HG03159 (cell line): Measurements from ENCODE around the gene PRICKLE2.

ENCODE experiments used
- ATAC-seq: cut with Tn5 transposase; IDR thresholded peaks from one replicate; pipeline ENCODE4 v1.9.1; 2021; ENCODE audit warnings: mild to moderate bottlenecking, moderate library complexity; ENCODE audit not compliant: unreplicated experiment

The PRICKLE2 gene

DNA sequence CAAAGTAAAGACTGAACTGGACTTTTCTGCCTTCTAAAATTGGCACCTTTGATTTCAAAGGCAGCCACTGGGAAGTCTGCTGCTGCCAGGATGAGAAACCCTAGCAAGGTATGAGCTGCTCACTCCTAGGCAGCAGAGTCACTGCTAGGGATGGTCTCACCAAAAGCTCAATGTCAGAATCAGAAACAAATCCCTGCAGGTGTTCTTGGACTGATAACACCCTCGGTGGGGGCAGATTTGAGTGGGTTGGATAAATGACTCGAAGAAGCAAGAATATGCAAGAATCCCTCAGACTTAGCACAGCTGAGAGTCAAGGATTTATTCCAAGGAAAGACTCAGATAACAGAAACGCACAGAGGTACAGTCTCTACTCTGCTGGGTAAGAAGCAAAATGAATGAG is 90.4 kb downstream of the PRICKLE2 start:
- ATAC-seq = no peak

- ATAC-seq = no peak
These were observed 91.3 kb downstream of the PRICKLE2 start for GRCh38 chr3:64133987-64134386.

- ATAC-seq = no peak
These were observed 92.0 kb downstream of the PRICKLE2 start for GRCh38 chr3:64133272-64133671.

- ATAC-seq = no peak
These were observed 93.4 kb downstream of the PRICKLE2 start for GRCh38 chr3:64131725-64132469.

GRCh38 chr3:64130436-64130835 is 94.8 kb downstream of the PRICKLE2 start:
- no peak for ATAC-seq

DNA sequence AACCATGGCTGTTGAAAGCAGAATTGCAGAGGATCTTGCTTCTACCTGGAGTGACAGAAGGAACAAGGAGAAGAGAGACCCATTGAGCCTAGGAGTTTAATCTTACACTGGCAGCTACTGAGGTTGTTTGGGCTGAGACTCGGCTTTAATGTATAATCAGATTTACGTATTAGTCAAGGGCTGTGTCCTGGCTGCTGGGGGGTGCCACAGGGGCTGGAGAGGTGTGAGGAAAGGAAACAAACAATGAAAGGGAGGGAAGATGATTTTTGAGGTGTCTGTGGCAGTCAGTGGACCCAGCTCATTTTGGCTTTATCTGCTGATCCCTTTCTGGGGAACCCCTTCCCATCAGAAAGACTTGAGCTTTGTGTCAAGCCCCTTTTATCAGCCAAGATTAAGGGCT is 95.7 kb downstream of the PRICKLE2 start:
- no peak for ATAC-seq

- no peak for ATAC-seq
These were observed 96.2 kb downstream of the PRICKLE2 start for GRCh38 chr3:64129106-64129505.

DNA sequence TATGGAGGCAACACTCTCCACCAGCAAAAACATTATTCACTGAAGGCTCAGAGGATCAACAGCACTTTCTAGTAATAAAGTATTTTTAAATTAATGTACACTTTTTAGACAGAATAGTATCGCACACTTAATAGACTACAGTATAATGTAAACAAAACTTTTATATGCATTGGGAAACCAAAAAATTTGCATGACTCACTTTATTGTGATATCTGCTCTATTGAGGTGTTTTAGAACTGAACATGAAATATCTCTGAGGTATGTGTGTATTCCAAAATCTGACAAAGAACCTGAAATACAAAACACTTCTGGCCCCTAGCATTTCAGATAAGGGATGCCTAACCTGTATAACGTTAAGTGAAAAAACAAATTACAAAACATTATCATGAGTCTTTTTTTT is 99.7 kb downstream of the PRICKLE2 start:
- no peak for ATAC-seq

GRCh38 chr3:64123931-64124330 is 101.3 kb downstream of the PRICKLE2 start:
- ATAC-seq = no peak

DNA sequence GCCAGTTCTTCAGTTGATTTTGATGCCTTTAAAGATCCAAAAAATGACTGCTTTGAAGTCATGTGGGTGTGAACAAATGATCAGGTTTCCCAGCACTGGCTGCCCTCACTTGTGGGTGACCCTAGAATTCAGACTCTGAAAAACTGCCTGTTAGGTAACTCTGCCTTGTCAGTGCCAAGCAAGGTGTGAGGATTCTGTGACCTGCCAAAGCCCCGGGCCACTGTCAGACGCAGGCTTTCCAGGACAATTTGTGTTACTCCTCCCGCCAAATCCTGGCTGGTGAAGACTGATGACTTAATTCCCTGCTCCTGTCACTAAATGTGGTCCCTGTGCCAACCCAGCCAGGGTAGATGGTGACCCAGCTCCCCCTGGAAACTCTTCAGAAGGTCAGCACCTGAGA is 102.8 kb downstream of the PRICKLE2 start:
- ATAC-seq = no peak

GRCh38 chr3:64121750-64122311 is 103.4 kb downstream of the PRICKLE2 start:
- no peak for ATAC-seq

DNA sequence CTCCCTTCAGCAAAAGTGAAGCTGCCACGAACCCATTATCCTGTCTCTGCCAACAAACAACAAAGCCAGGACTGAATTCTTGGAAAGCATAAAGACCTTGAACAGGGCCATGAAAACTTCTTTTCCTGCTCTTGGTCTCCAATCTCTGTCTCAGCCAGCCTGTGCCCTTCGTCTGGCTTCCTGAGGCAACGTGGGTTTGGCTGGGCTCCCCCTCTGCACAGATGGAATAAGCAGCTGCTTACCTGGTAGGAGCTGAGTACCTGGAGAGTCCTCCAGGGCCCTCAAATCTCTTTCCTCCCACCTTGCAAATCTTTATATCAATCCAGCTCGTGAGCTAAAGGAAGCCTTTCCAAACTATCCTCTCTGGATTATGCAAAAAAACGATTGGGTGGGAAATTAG is 104.4 kb downstream of the PRICKLE2 start:
- ATAC-seq = no peak

DNA sequence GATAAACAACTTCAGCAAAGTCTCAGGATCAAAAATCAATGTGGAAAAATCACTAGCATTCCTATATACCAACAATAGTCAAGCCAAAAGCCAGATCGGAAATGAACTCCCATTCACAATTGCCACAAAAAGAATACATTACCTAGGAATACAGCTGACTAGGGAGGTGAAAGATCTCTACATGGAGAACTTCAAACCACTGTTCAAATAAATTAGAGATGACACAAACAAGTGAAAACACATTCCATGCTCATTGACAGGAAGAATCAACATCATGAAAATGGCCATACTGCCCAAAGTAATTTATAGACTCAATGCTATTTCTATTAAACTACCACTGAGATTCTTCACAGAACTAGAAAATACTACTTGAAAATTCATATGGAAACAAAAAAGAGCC is 107.8 kb downstream of the PRICKLE2 start:
- ATAC-seq = no peak

DNA sequence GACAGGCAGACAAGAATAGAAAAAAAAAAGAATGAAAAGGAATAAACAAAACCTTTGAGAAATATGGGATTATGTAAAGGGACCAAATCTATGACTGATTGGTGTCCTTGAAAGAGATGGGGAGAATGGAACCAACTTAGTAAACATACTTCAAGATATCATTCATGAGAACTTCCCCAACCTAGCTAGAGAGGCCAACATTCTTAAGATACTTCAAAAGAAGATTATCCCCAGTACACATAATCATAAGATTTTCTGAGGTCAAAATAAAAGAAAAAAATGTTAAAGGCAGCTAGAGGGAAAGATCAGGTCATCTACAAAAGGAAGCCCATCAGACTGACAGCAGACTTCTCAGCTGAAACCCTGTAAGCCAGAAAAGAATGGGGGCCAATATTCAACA is 110.6 kb downstream of the PRICKLE2 start:
- no peak for ATAC-seq

DNA sequence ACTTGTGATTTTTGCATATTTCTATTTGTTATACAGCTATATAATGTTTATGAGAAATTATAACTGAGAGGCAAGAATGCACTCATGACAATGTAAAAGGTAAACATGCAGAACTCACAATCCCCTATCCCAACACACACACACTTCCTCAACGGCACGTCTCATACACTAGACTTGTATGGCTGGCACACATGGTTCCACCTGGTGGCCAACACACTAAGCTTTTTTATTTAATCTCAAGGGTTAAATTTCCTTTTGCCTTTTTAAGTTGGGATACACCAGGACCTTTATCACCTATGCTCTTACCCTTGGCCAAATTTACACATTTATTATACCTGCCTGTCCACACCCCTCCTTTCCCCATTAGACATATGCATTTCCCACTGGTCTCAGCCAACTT is 113.4 kb downstream of the PRICKLE2 start:
- ATAC-seq = no peak

DNA sequence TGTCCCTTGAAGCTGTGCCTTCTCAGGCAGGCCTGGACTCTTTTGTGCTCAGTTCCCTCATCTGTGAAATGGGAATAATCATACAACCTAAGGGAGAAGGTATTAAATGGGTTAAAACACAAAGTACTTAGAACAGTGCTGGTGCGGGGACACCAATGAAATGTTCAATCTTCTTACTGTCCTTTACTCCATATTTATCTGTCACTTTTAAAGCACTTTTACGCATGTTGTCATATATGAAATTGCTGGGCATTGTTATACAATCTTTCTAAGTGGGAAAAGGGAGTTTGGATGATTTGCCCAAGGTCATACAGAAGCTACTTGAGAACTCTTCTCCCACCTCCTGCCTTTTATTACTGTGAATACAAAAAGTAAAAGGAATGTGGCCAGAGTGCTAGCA is 114.2 kb downstream of the PRICKLE2 start:
- no peak for ATAC-seq

DNA sequence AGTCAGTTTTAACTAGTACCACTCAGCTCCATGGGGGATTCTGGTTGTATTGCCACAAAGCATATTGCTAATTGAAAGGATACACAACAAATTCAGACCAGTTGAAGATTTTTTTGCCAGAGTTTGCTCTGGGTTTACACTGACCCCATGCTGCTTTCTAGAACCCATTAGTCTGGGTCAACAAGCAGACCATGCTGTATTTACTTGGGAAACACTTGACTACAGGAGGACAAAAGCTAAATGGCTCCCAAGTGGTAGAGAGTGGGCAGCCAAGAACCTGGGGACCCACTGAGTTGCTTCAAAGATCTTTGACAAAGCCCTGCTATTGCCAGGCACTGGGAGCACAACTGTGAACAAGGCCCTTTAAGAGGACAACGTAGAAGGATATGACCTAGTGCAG is 115.2 kb downstream of the PRICKLE2 start:
- ATAC-seq = no peak

DNA sequence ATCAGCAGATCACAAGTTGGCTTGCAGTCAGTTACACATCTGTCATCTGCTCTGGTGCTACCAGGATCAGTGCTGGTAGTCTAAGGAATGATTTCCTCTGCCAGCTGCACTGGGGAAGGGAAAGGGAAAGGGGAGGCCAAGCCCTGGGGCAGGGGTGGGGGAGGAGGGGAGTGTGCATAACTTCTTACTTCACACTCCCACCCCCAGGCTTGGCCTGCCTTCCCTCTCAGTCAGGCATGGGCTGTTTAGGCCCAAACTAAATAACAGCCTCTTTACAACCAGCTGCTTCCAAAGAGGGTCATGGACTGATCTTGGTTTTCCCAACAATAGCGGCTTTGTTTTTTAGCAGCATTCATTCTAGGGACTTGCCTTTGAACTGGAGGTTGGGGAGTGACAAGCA is 115.8 kb downstream of the PRICKLE2 start:
- ATAC-seq = no peak

DNA sequence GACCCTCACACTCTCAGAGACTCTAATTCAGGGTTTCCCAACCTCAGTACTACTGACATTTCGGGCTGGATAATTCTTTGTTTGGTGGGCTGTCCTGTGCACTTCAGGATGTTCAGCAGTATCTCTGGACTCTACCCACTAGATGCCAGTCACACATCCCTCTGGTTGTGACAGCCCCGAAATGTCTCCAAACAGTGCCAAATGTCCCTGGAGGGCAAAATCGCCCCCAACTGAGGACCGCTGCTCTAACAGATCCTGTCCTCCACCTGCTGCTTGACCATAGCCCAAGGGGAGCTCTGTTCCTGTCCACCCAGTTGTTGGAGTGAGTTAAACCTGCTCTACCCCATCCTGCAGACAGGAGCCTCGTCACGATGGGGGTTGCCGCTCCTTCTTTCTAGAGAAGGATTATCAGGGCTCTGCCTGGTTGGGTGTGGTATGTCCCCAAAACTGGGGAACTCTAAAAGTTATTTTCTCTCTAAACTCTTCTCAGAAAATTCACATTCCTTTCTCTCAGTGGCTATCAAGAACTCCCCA is 116.4 kb downstream of the PRICKLE2 start:
- ATAC-seq = no peak

GRCh38 chr3:64108231-64108630 is 117.0 kb downstream of the PRICKLE2 start:
- no peak for ATAC-seq

DNA sequence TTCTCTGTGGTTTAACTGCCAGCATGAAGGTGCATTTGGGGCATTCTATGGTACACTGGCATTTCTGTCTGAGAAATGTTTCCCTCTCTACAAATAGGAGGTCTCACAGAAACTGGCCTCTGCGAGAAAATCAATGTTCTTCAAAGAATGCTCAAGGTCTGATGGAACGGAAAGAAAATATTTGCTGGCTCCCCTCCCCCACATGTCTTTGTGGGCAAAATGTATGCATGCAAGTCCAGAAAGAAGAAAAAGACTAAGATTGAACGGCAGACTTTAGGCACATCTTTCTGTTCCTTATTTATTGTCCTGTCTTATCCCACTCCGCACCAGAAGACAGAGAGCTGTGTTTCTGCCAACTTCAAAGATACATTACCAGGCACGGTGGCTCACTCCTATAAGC is 118.1 kb downstream of the PRICKLE2 start:
- ATAC-seq = no peak

- ATAC-seq = no peak
These were observed 119.5 kb downstream of the PRICKLE2 start for GRCh38 chr3:64105816-64106215.

GRCh38 chr3:64104691-64105111 is 120.6 kb downstream of the PRICKLE2 start:
- no peak for ATAC-seq
